Stimulated activated CD4-positive, alpha-beta T cell treated with anti-CD3 and anti-CD28 coated beads, TNF-alpha, amount 100 ng/mL, for 4 hours (primary cell): Measurements from ENCODE around the gene PIK3CA.
"Not testable (repeated sequence)": the region's sequence is repeated elsewhere in the genome, so short reads cannot be mapped to it uniquely, and the experiment has no call there.

Experiments used
- DNase-seq, 3 experiments: peaks; one replicate each; pipeline ENCODE4 v3.0.0-alpha.2; 2020; ENCODE audit warnings: low read depth in 3 of 3

Gene PIK3CA

GRCh38 chr3:179260949-179261765 lies 113.0 kb downstream of the PIK3CA start:
- peak; percentile 35 to 50 (median 43) for DNase-seq

GRCh38 chr3:179263134-179263533 lies 115.0 kb downstream of the PIK3CA start:
- no peak for DNase-seq

- DNase-seq: no peak
Measured at GRCh38 chr3:179264449-179264848, 116.3 kb downstream of the PIK3CA start.

- no peak for DNase-seq
Measured at GRCh38 chr3:179265092-179265491, 116.9 kb downstream of the PIK3CA start.

GRCh38 chr3:179265875-179266274 lies 117.7 kb downstream of the PIK3CA start:
- DNase-seq: no peak

GRCh38 chr3:179266701-179267211 lies 118.6 kb downstream of the PIK3CA start:
- no peak for DNase-seq

GRCh38 chr3:179268400-179269051 lies 120.4 kb downstream of the PIK3CA start:
- DNase-seq: no peak

- no peak for DNase-seq
Measured at GRCh38 chr3:179269152-179269707, 121.1 kb downstream of the PIK3CA start.

GRCh38 chr3:179272385-179272784 lies 124.2 kb downstream of the PIK3CA start:
- no peak for DNase-seq

GRCh38 chr3:179274434-179274833 lies 126.3 kb downstream of the PIK3CA start:
- DNase-seq: not testable (repeated sequence)

- DNase-seq: no peak
Measured at GRCh38 chr3:179276001-179276400, 127.8 kb downstream of the PIK3CA start.

- DNase-seq: no peak
Measured at GRCh38 chr3:179276743-179277142, 128.6 kb downstream of the PIK3CA start.

GRCh38 chr3:179278151-179278550 lies 130.0 kb downstream of the PIK3CA start:
- no peak for DNase-seq

- no peak for DNase-seq
Measured at GRCh38 chr3:179278932-179279693, 131.0 kb downstream of the PIK3CA start.

- DNase-seq: no peak
Measured at GRCh38 chr3:179279837-179280236, 131.7 kb downstream of the PIK3CA start.

- no peak for DNase-seq
Measured at GRCh38 chr3:179281825-179282224, 133.7 kb downstream of the PIK3CA start.

- DNase-seq: no peak
Measured at GRCh38 chr3:179286331-179286730, 138.2 kb downstream of the PIK3CA start.

- DNase-seq: no peak
Measured at GRCh38 chr3:179288845-179289244, 140.7 kb downstream of the PIK3CA start.

- DNase-seq: no peak
Measured at GRCh38 chr3:179289295-179289694, 141.1 kb downstream of the PIK3CA start.
